ENCODE results near the gene TBC1D22A. TPM values are rescaled to one million over a fixed set of nuclear protein-coding genes. Genes with fewer than 3 reads are reported as not detected.

The TBC1D22A gene
- total and polyA plus RNA-seq, 2 experiments from 2014 or later: 9.6 to 13.3 TPM

DNA sequence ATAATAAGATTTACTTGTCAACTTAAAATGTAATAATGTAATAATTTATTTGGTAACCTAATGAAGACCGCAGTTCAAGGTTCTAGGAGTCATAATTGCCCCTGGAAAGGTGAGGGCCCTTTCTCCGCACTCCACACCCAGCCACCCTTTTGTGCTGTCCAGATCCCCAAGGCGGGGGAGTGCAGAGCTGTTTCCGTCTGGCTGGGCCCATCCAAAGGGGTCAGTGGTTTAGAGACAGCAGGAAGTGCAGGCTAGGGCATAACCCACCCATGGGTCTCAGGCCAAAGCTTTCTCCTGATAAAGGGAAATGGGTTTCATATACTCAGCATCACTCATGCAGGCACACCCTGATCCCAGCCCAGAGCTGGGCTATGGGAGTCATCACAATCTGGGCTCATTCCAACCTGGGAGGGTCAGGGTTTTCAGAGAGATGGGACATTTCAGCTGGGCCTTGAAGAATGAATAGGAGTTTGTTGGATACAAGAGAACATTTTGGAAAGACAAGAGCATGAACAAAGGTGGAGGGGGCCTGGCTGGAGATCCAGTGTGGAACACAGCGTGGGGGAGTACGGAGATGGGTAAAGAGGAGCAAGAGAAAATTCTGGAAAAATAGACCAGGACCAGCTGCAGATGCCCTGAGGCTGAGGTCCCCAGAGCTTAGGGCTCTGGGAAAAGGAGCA is 432.2 kb downstream of the TBC1D22A start (continued):
- TF ChIP-seq, protein P1, sequence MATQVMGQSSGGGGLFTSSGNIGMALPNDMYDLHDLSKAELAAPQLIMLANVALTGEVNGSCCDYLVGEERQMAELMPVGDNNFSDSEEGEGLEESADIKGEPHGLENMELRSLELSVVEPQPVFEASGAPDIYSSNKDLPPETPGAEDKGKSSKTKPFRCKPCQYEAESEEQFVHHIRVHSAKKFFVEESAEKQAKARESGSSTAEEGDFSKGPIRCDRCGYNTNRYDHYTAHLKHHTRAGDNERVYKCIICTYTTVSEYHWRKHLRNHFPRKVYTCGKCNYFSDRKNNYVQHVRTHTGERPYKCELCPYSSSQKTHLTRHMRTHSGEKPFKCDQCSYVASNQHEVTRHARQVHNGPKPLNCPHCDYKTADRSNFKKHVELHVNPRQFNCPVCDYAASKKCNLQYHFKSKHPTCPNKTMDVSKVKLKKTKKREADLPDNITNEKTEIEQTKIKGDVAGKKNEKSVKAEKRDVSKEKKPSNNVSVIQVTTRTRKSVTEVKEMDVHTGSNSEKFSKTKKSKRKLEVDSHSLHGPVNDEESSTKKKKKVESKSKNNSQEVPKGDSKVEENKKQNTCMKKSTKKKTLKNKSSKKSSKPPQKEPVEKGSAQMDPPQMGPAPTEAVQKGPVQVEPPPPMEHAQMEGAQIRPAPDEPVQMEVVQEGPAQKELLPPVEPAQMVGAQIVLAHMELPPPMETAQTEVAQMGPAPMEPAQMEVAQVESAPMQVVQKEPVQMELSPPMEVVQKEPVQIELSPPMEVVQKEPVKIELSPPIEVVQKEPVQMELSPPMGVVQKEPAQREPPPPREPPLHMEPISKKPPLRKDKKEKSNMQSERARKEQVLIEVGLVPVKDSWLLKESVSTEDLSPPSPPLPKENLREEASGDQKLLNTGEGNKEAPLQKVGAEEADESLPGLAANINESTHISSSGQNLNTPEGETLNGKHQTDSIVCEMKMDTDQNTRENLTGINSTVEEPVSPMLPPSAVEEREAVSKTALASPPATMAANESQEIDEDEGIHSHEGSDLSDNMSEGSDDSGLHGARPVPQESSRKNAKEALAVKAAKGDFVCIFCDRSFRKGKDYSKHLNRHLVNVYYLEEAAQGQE (IDR thresholded peaks at IDR 0.05; ENCODE audit: unreplicated experiment): no peak
- TF ChIP-seq EZH2 (IDR thresholded peaks at IDR 0.05; ENCODE audit: low read depth, unreplicated experiment) (no peak), EZH2phosphoT487 (IDR thresholded peaks at IDR 0.05; ENCODE audit: unreplicated experiment) (no peak), JUNB (IDR thresholded peaks at IDR 0.05; ENCODE audit: unreplicated experiment) (no peak), ZNF114 (CRISPR knock-in tag; IDR thresholded peaks at IDR 0.05) (no peak), ZNF331 (CRISPR knock-in tag; IDR thresholded peaks at IDR 0.05; ENCODE audit: low read depth) (no peak), NANOG (IDR thresholded peaks at IDR 0.05; ENCODE audit: borderline replicate concordance) (no peak)
- TF ChIP-seq, protein P2, sequence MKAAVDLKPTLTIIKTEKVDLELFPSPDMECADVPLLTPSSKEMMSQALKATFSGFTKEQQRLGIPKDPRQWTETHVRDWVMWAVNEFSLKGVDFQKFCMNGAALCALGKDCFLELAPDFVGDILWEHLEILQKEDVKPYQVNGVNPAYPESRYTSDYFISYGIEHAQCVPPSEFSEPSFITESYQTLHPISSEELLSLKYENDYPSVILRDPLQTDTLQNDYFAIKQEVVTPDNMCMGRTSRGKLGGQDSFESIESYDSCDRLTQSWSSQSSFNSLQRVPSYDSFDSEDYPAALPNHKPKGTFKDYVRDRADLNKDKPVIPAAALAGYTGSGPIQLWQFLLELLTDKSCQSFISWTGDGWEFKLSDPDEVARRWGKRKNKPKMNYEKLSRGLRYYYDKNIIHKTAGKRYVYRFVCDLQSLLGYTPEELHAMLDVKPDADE (IDR thresholded peaks at IDR 0.05): no peak
- TF ChIP-seq, protein P3, sequence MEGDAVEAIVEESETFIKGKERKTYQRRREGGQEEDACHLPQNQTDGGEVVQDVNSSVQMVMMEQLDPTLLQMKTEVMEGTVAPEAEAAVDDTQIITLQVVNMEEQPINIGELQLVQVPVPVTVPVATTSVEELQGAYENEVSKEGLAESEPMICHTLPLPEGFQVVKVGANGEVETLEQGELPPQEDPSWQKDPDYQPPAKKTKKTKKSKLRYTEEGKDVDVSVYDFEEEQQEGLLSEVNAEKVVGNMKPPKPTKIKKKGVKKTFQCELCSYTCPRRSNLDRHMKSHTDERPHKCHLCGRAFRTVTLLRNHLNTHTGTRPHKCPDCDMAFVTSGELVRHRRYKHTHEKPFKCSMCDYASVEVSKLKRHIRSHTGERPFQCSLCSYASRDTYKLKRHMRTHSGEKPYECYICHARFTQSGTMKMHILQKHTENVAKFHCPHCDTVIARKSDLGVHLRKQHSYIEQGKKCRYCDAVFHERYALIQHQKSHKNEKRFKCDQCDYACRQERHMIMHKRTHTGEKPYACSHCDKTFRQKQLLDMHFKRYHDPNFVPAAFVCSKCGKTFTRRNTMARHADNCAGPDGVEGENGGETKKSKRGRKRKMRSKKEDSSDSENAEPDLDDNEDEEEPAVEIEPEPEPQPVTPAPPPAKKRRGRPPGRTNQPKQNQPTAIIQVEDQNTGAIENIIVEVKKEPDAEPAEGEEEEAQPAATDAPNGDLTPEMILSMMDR (conservative IDR thresholded peaks at IDR 0.05; ENCODE audit: low read depth in 2 of 2): no peak

DNA sequence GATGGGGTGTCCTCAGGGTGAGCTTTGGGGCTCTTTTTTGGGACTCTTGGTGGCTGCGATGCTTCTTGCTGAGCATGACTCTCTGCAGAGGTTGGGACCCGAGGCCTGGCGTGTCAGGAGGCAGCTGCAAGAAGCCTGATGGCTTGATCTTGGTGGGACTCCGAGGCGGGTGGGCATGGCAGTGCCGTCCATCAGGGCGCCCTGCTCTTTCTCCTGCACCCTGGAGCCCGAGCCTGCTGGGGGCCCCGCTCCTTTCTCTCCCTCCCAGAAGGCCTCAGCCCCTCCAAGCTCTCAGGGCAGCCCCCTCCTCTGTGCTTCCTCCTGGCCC is 432.7 kb downstream of the TBC1D22A start:
- H3K4me2 ChIP-seq: no peak overlapping the region
- no peak overlapping the region for H3K4me3 ChIP-seq
- H3K9me3 Mint-ChIP-seq: peaks cover 83% of the 10 kb centered on the region
- DNase-seq (ENCODE audit: low spot score): no peak
- H4K20me1 ChIP-seq (replicated peaks; ENCODE audit: insufficient read depth): no peaks in the 10 kb centered on the region
- peaks cover 21% of the 10 kb centered on the region for H3K36me3 Mint-ChIP-seq (ENCODE audit: low read depth)
- no peak overlapping the region for H2AFZ ChIP-seq
- H3K27ac ChIP-seq (ENCODE audit: low read depth): no peak overlapping the region
- no peaks in the 10 kb centered on the region for H3F3A ChIP-seq (replicated peaks; ENCODE audit: low read depth)
- no peaks in the 10 kb centered on the region for H3K27me3 ChIP-seq (ENCODE audit: insufficient read depth)
- no peak overlapping the region for H3K4me3 Mint-ChIP-seq
- H3K4me1 ChIP-seq (ENCODE audit: insufficient read depth): no peaks in the 10 kb centered on the region
- no peak for ATAC-seq
- TF ChIP-seq, protein P3 (conservative IDR thresholded peaks at IDR 0.05; ENCODE audit: low read depth in 2 of 2): no peak
- no peak for TF ChIP-seq ZNF331 (CRISPR knock-in tag; IDR thresholded peaks at IDR 0.05; ENCODE audit: low read depth)
- TF ChIP-seq, protein P2 (IDR thresholded peaks at IDR 0.05): no peak
- TF ChIP-seq NANOG (IDR thresholded peaks at IDR 0.05; ENCODE audit: borderline replicate concordance): no peak
- no peak for TF ChIP-seq ZNF114 (CRISPR knock-in tag; IDR thresholded peaks at IDR 0.05)
- TF ChIP-seq, protein P1 (IDR thresholded peaks at IDR 0.05; ENCODE audit: unreplicated experiment): no peak
- TF ChIP-seq POLR2AphosphoS5 (IDR thresholded peaks at IDR 0.05; ENCODE audit: low read depth): no peak
- TF ChIP-seq JUNB (IDR thresholded peaks at IDR 0.05; ENCODE audit: unreplicated experiment): no peak
- no peak for TF ChIP-seq CREB1 (CRISPR knock-in tag; IDR thresholded peaks at IDR 0.05; ENCODE audit: low read depth)
- no peaks in the 10 kb centered on the region; the same call in 2 of the 3 replicates for H3K4me1 Mint-ChIP-seq
- H3K9me2 ChIP-seq (ENCODE audit: insufficient read depth): no peaks in the 10 kb centered on the region
- peaks cover 2% of the 10 kb centered on the region for H3K27me3 Mint-ChIP-seq (ENCODE audit: insufficient read depth, low read depth, poor library complexity)
- no peaks in the 10 kb centered on the region for H3K79me2 ChIP-seq (replicated peaks; ENCODE audit: insufficient read depth)
- H3K27ac Mint-ChIP-seq: no peak overlapping the region
- H3K36me3 ChIP-seq (ENCODE audit: insufficient read depth): no peaks in the 10 kb centered on the region
